Thyroid gland (tissue), 4 donors: ENCODE data around the gene PPOX. TPM values are rescaled to one million over a fixed set of nuclear protein-coding genes. Genes with fewer than 3 reads are reported as not detected.

Experiments used
- DNase-seq, 2 donors: peaks; one replicate each; pipeline ENCODE4 v3.0.0-alpha.2; 2019
- H3K27ac ChIP-seq, 3 donors: fragments of 200-600 bp; sonication (generic); 1 replicate in 2 of 3; 2 replicates in 1 of 3; pipeline ENCODE4 v1.5.1; 2016 to 2019; ENCODE audit warnings: mild to moderate bottlenecking in 1 of 3, moderate library complexity in 1 of 3
- H3K27me3 ChIP-seq: fragments of 200-600 bp; sonication (generic); one replicate; pipeline ENCODE4 v1.5.1; 2019
- H3K36me3 ChIP-seq, 2 donors: fragments of 200-600 bp; sonication (generic); one replicate each; pipeline ENCODE4 v1.5.1; 2016 to 2019
- H3K4me1 ChIP-seq, 2 donors: fragments of 200-600 bp; sonication (generic); one replicate each; pipeline ENCODE4 v1.5.1; 2017 to 2019
- H3K4me3 ChIP-seq, 3 donors: fragments of 200-600 bp; sonication (generic); replicated peaks in 1 of 3; 1 replicate in 2 of 3; 2 replicates in 1 of 3; pipeline ENCODE4 v1.5.1; 2016; ENCODE audit warnings: mild to moderate bottlenecking in 1 of 3
- H3K9me3 ChIP-seq: fragments of 200-600 bp; sonication (generic); one replicate; pipeline ENCODE4 v1.5.1; 2017
- POLR2A ChIP-seq, 2 donors: fragments of 450-650 bp; IDR thresholded peaks; one replicate each; pipeline ENCODE4 v1.6.1; 2017; ENCODE audit warnings: antibody characterized with exemption in 2 of 2, mild to moderate bottlenecking in 2 of 2, moderate library complexity in 1 of 2
- WGBS, 2 donors: methylation state at CpG; one replicate each; pipeline ENCODE4 v1.1.5; 2017; 5-methylcytosine and 5-hydroxymethylcytosine counted together
- intact Hi-C: fragments of 100-400 bp; cut with DNase I; formaldehyde crosslinking; loops from one replicate; pipeline ENCODE4 v1.15.1; 2023
- total RNA-seq, 4 donors: library from RNA; depleted of rRNA; stranded (reverse); fragments of >200 nt; gene quantifications; one replicate each; pipeline ENCODE4 v1.2.3, GENCODE V29; 2016
- TF ChIP-seq, protein P1 (sequence below), 6 experiments: fragments of 200-600 bp in 3 of 6; fragments of 450-650 bp in 3 of 6; sonication (generic) in 3 of 6; IDR thresholded peaks; one replicate each; pipeline ENCODE4 v1.5.1; 2016 to 2019; ENCODE audit warnings: antibody characterized with exemption in 6 of 6, mild to moderate bottlenecking in 2 of 6, inconsistent platforms in 1 of 6, moderate library complexity in 1 of 6

The PPOX gene
- total RNA-seq, 4 donors from 2014 or later, result 12.6 to 30.0 (median 21.8) TPM

DNA sequence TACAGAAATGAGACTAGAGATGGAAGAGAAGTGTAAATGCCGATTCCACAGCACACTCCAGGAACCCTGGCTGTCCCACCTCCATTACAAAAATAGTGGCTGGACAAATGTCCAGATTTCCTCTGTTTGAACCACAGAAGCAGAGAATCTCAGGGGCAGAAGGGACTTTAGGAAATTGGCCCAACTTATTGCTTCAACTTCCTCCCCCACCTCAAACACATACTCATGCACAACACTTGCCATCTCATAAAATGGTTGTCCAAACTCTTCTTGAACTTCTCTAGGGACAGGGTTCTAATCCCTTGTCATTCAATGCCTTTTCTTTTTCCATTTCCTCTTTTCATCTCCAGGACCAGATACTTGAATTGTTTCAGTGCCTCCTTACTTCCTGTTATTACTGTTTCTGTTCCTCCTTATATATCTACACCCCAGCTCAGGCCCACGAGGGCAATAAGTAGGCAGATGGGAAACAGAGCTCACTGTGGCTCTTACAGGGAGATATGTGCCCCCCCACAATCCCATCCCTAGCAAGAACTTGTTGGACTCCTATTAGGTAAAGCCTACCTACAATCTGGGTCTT is 19.6 kb downstream of the PPOX start:
- Histone ChIP-seq H3K27ac (peak overlapping the region in 2 of 3 donors; percentile 54 to 79), H3K4me1 (peaks cover 0 to 8% of the 10 kb centered on the region in 2 donors), H3K36me3 (no peaks in the 10 kb centered on the region), H3K4me3 (no peak overlapping the region), H3K9me3 (no peaks in the 10 kb centered on the region), H3K27me3 (no peaks in the 10 kb centered on the region)
- intact Hi-C loops, result no loop called here
- DNase-seq, result no peak
- WGBS, 2 donors, result 42 to 54% methylated on average over 2 of the region's 2 CpGs
- TF ChIP-seq, protein P1, sequence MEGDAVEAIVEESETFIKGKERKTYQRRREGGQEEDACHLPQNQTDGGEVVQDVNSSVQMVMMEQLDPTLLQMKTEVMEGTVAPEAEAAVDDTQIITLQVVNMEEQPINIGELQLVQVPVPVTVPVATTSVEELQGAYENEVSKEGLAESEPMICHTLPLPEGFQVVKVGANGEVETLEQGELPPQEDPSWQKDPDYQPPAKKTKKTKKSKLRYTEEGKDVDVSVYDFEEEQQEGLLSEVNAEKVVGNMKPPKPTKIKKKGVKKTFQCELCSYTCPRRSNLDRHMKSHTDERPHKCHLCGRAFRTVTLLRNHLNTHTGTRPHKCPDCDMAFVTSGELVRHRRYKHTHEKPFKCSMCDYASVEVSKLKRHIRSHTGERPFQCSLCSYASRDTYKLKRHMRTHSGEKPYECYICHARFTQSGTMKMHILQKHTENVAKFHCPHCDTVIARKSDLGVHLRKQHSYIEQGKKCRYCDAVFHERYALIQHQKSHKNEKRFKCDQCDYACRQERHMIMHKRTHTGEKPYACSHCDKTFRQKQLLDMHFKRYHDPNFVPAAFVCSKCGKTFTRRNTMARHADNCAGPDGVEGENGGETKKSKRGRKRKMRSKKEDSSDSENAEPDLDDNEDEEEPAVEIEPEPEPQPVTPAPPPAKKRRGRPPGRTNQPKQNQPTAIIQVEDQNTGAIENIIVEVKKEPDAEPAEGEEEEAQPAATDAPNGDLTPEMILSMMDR (IDR thresholded peaks at IDR 0.05), result no peak
- no peak for TF ChIP-seq POLR2A (IDR thresholded peaks at IDR 0.05)

DNA sequence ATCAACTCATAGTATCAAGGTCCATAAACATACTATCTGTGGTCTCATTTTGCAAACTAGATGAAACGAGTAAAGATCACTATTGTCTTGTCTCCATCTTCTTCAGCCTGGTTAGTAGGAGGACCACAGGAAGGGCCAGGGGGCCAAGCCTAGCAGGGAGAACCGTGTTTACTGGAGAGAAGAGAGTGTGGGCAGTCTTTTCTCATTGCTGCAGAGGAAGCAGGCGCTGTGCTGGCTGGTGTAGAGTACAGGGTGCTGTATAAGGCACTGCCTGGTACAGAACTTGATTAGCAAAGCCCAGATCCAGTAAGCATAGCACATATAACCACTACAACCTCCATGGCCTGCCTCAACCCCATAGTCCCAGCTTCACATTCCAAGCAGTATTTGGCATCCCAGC is 21.1 kb downstream of the PPOX start:
- no peak overlapping the region for H3K27ac ChIP-seq
- H3K27me3 ChIP-seq, result no peaks in the 10 kb centered on the region
- WGBS, 2 donors, result 68 to 79% methylated on average over 3 of the region's 3 CpGs
- no peak for TF ChIP-seq POLR2A (IDR thresholded peaks at IDR 0.05)
- TF ChIP-seq, protein P1 (IDR thresholded peaks at IDR 0.05), result no peak
- no peak overlapping the region for H3K4me3 ChIP-seq
- intact Hi-C loops, result no loop called here
- H3K9me3 ChIP-seq, result no peaks in the 10 kb centered on the region
- no peaks in the 10 kb centered on the region for H3K36me3 ChIP-seq
- peaks cover 0 to 8% of the 10 kb centered on the region in 2 donors for H3K4me1 ChIP-seq
- DNase-seq, result no peak

DNA sequence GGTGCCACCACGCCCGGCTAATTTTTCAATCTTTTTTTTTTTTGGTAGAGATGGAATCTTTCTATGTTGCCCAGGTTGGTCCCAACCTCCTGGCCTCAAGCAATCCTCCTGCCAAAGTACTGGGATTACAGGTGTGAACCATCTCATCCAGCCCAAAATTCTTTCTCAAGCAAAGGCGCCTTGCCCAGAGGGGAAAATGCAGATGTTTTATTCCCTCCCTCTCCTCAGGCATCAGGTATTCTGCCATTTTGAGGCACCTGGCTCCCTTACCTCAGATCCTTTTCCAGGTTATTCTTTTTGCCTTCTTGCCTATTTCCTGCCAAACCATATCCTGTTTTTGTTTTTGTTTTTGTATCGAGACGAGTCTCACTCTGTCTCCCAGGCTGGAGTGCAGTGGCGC is 22.2 kb downstream of the PPOX start:
- Histone ChIP-seq H3K9me3 (no peaks in the 10 kb centered on the region), H3K27ac (no peak overlapping the region), H3K4me3 (no peak overlapping the region), H3K4me1 (peaks cover 0 to 13% of the 10 kb centered on the region in 2 donors), H3K27me3 (no peaks in the 10 kb centered on the region), H3K36me3 (no peaks in the 10 kb centered on the region)
- intact Hi-C loops, result no loop called here
- TF ChIP-seq POLR2A (IDR thresholded peaks at IDR 0.05), result no peak
- TF ChIP-seq, protein P1 (IDR thresholded peaks at IDR 0.05), result no peak
- no peak for DNase-seq
- 80 to 82% methylated on average over 6 of the region's 6 CpGs for WGBS, 2 donors

DNA sequence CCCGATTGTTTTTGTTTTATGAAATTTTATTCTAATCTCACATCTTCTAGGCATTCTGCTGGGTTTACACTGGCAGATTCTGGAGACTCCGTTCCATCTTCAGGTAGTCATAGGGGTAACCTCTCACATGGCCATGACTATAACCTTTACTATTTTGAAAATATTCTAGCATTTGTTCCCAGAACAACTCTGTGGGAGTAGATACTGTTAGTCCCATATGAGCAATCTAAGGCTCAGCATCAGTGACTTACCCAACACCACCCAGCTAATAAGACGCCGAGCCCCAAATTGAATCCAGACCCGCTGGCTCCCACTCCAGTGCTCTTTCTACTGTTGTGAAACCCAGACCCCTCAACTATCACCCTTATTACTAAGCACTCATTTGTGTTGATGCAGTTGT is 22.8 kb downstream of the PPOX start:
- TF ChIP-seq POLR2A (IDR thresholded peaks at IDR 0.05), result no peak
- TF ChIP-seq, protein P1 (IDR thresholded peaks at IDR 0.05), result no peak
- H3K27ac ChIP-seq, result no peak overlapping the region

DNA sequence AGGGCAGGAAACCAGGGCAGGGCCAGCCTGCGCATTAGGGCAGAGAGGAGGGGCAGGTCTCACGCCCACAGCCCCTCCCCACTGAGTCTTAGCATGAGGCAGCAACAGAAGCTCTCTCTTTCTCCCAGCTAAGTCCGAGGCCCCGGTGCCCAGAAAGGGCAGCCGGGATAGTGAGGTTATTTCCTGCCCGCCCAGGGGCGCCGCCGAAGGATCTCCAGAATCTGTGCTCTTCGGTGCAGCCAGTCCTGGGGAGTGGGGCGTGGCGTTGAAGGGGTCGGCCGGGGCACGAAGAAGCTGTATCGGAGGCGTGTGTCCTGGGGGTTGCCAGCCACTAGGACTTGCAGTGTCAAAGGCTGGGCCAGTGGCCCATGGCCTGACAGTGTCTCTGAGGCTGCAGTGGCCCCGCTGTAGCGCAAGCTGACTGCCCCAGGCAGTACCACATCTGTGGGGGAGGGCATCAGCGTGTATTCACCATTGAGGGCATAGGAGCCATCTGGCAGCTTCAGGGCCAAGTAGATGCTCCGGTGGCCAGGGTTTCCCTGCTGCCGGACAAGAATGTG is 24.8 kb downstream of the PPOX start:
- H3K27ac ChIP-seq, result no peak overlapping the region
- no peaks in the 10 kb centered on the region for H3K27me3 ChIP-seq
- TF ChIP-seq POLR2A (IDR thresholded peaks at IDR 0.05), result no peak
- TF ChIP-seq, protein P1 (IDR thresholded peaks at IDR 0.05), result no peak
- H3K36me3 ChIP-seq, result no peaks in the 10 kb centered on the region
- no peak overlapping the region for H3K4me3 ChIP-seq
- H3K9me3 ChIP-seq, result no peaks in the 10 kb centered on the region
- intact Hi-C loops, result loop anchor here (10.0 kb wide), 1 partner anchor 194 kb away; no protein-coding TSS in a partner anchor
- peaks cover 0 to 8% of the 10 kb centered on the region in 2 donors for H3K4me1 ChIP-seq
- no peak for DNase-seq
- 42 to 47% methylated on average over 2 to 17 of the region's 22 CpGs for WGBS, 2 donors

More for the DNA sequence above, 22.8 kb downstream of the PPOX start:
- no peaks in the 10 kb centered on the region for H3K27me3 ChIP-seq
- WGBS, 2 donors, result 86 to 90% methylated on average over 5 of the region's 5 CpGs
- H3K9me3 ChIP-seq, result no peaks in the 10 kb centered on the region
- H3K4me3 ChIP-seq, result no peak overlapping the region
- intact Hi-C loops, result no loop called here
- peaks cover 0 to 16% of the 10 kb centered on the region in 2 donors for H3K4me1 ChIP-seq
- DNase-seq, result no peak
- no peaks in the 10 kb centered on the region for H3K36me3 ChIP-seq
